ENCODE data around the gene RASA4B. TPM values are rescaled to one million over a fixed set of nuclear protein-coding genes. Genes with fewer than 3 reads are reported as not detected.

Gene RASA4B
- total and polyA plus RNA-seq, 2 experiments from 2014 or later = 1.0 to 1.1 TPM

DNA sequence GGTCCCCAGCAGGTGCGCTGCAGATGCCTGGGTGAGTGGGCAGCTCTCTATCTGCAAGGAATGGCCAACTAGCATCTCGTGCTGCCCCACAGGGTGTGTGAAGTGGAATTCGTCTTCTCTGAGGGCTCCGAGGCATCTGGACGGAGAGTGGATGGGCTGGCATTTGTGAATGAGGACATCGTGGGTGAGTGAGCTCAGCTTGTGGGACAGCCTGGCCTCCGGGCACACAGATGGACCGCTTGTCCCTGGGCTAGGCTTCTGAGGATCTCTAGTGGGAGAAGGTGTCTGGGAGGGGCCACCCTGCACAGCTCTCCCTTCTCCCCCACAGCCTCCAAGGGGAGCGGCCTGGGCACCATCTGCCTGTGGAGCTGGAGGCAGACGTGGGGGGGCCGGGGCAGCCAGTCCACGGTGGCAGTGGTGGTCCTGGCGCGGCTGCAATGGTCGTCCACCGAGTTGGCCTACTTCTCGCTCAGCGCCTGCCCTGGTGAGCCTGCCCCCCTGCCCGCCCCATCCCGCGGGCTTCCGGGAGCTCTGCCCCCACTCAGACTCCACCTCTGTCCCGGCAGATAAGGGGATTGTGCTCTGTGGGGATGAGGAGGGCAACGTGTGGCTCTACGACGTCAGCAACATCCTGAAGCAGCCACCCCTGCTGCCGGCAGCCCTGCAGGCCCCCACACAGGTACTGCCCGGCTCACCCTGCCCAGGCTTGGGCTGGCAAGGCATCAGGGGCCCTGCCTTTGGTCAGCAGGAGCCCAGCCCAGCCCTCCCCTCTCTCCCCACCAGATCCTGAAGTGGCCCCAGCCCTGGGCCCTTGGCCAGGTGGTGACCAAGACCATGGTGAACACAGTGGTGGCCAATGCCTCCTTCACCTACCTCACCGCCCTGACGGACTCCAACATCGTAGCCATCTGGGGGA, 45.2 kb downstream of the RASA4B start:
- Histone ChIP-seq H3K27ac (no peak overlapping the region), H3K79me2 (ENCODE audit: insufficient read depth) (no peaks in the 10 kb centered on the region; the same call in 1 of the 2 replicates), H3K4me2 (ENCODE audit: unreplicated experiment) (no peak overlapping the region), H2AFZ (no peak overlapping the region), H3K4me3 (no peak overlapping the region), H3K9me3 (ENCODE audit: low read depth) (no peaks in the 10 kb centered on the region), H3K27me3 (replicated peaks; ENCODE audit: insufficient read depth) (no peaks in the 10 kb centered on the region), H3K9ac (no peak overlapping the region), H3K9me2 (ENCODE audit: insufficient read depth) (no peaks in the 10 kb centered on the region), H4K20me1 (ENCODE audit: insufficient read depth) (no peaks in the 10 kb centered on the region), H3K4me1 (ENCODE audit: insufficient read depth) (no peaks in the 10 kb centered on the region), H3F3A (ENCODE audit: insufficient read depth) (no peaks in the 10 kb centered on the region), H3K36me3 (ENCODE audit: low read depth) (no peaks in the 10 kb centered on the region)
- WGBS, 2 experiments (ENCODE audit: low coverage in 1 of 2, low lambda C conversion rate in 2 of 2, missing lambda C conversion rate in 2 of 2) = 77% methylated on average over 28 to 31 of the region's 31 CpGs
- no peak for DNase-seq
- in situ Hi-C loops (cut with MboI) = no loop called here
- TF ChIP-seq EZH2 (IDR thresholded peaks at IDR 0.05; ENCODE audit: insufficient read depth, poor library complexity, severe bottlenecking) (no peak), EZH2phosphoT487 (IDR thresholded peaks at IDR 0.05; ENCODE audit: insufficient read depth, low read depth) (no peak)

DNA sequence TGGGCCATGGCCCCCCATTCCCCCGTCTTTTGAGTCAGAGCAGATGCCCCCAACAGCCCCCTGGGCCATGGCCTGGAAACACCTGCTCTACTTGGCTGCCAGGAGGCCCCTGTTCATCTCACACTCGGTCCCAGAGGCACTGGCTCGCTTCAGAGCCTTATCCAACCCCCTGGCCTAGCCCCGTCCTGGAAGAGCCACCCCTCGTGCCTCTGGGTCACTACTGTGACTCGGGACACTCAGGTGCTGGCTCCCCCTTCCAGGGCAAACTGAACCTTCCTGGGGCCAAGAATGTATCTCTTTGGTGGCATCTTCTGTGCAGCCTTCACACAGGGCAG, 45.8 kb downstream of the RASA4B start:
- Histone ChIP-seq H4K20me1 (ENCODE audit: insufficient read depth) (no peaks in the 10 kb centered on the region), H3K4me1 (ENCODE audit: insufficient read depth) (no peaks in the 10 kb centered on the region), H3K79me2 (ENCODE audit: insufficient read depth) (no peaks in the 10 kb centered on the region; the same call in 1 of the 2 replicates), H3K9ac (no peak overlapping the region), H2AFZ (no peak overlapping the region), H3F3A (ENCODE audit: insufficient read depth) (no peaks in the 10 kb centered on the region), H3K9me2 (ENCODE audit: insufficient read depth) (no peaks in the 10 kb centered on the region), H3K9me3 (ENCODE audit: low read depth) (no peaks in the 10 kb centered on the region), H3K27ac (no peak overlapping the region), H3K36me3 (ENCODE audit: low read depth) (no peaks in the 10 kb centered on the region), H3K4me3 (no peak overlapping the region), H3K4me2 (ENCODE audit: unreplicated experiment) (no peak overlapping the region), H3K27me3 (replicated peaks; ENCODE audit: insufficient read depth) (no peaks in the 10 kb centered on the region)
- in situ Hi-C loops (cut with MboI) = no loop called here
- DNase-seq = no peak
- TF ChIP-seq EZH2phosphoT487 (IDR thresholded peaks at IDR 0.05; ENCODE audit: insufficient read depth, low read depth) (no peak), EZH2 (IDR thresholded peaks at IDR 0.05; ENCODE audit: insufficient read depth, poor library complexity, severe bottlenecking) (no peak)
- 82 to 87% methylated on average over 6 of the region's 6 CpGs for WGBS, 2 experiments (ENCODE audit: low coverage in 1 of 2, low lambda C conversion rate in 2 of 2, missing lambda C conversion rate in 2 of 2)

DNA sequence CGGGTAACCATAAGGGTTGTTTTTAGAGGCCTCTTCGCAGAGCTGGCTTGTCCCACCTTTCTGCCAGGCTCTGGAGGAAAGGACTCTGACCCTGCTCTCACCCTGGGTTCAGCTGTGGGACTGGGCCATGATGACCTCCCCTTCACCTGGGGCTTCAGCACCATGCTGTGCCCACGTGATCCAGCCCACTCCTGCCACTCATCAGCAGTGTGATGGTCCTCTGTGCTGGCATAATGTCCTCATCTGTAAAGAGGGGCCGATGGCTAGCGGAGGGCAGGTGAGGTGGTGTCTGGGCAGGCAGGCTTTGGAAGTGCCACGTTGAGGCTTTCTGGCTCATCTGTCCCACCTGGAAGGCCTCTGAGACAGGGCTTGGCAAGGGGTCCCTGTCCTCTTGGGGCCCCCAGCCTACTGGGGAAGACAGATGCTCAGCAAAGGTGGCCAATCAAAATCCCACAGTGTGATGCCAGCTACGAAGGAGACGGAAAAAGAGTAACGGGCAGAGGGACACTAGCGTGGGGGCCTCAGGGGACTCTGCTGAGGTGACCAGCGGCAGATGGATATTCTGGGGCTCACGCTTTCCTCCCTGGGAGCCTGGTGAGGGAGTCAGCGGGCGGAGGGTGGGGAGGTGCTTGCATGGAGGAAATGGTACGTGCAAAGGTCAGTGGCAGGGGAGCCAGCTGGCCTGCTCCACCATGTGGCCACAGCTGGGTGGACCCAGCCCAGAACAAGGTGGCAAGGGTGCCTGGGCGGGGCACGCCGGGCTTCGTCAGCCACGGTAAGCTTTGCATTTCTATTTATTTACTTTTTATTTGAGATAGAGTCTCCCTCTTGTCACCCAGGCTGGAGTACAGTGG, 47.4 kb downstream of the RASA4B start:
- TF ChIP-seq EZH2 (IDR thresholded peaks at IDR 0.05; ENCODE audit: insufficient read depth, poor library complexity, severe bottlenecking) (no peak), EZH2phosphoT487 (IDR thresholded peaks at IDR 0.05; ENCODE audit: insufficient read depth, low read depth) (no peak)
- Histone ChIP-seq H3K79me2 (ENCODE audit: insufficient read depth) (peaks cover 7% of the 10 kb centered on the region; the same call in 1 of the 2 replicates), H3K9me3 (ENCODE audit: low read depth) (no peaks in the 10 kb centered on the region), H3K4me2 (ENCODE audit: unreplicated experiment) (no peak overlapping the region), H3F3A (ENCODE audit: insufficient read depth) (no peaks in the 10 kb centered on the region), H2AFZ (no peak overlapping the region), H3K9ac (no peak overlapping the region), H4K20me1 (ENCODE audit: insufficient read depth) (no peaks in the 10 kb centered on the region), H3K4me3 (no peak overlapping the region), H3K9me2 (ENCODE audit: insufficient read depth) (no peaks in the 10 kb centered on the region), H3K27ac (no peak overlapping the region), H3K36me3 (ENCODE audit: low read depth) (no peaks in the 10 kb centered on the region), H3K4me1 (ENCODE audit: insufficient read depth) (no peaks in the 10 kb centered on the region; the same call in 1 of the 2 replicates), H3K27me3 (replicated peaks; ENCODE audit: insufficient read depth) (no peaks in the 10 kb centered on the region)
- DNase-seq = no peak
- 84 to 88% methylated on average over 17 to 20 of the region's 20 CpGs for WGBS, 2 experiments (ENCODE audit: low coverage in 1 of 2, low lambda C conversion rate in 2 of 2, missing lambda C conversion rate in 2 of 2)
- in situ Hi-C loops (cut with MboI) = no loop called here

DNA sequence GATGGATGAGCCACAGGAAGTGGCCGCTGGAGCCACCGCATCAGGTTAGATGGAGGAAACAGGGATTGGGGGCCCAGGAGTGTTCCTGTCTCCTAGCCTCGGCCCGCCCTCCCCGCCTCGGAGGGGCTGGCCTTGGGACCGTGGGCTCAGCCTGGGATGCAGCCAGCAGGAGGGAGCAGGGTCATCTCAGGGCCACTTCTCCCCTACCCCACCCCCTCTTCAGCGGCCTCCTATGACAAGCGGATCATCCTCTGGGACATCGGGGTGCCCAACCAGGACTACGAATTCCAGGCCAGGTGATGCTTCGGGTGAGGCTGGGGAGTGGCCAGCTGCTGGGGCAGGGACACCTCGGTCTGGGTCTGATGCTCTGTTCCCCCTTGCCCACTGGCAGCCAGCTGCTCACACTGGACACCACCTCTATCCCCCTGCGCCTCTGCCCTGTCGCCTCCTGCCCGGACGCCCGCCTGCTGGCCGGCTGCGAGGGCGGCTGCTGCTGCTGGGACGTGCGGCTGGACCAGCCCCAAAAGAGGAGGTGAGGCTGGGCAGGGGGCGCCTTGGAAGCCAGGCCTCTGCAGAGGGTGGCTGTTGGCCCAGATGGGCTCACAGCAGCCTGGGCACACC, 48.1 kb downstream of the RASA4B start:
- H3K4me3 ChIP-seq = no peak overlapping the region
- H3K4me1 ChIP-seq (ENCODE audit: insufficient read depth) = no peaks in the 10 kb centered on the region; the same call in 1 of the 2 replicates
- no peak overlapping the region for H3K9ac ChIP-seq
- in situ Hi-C loops (cut with MboI) = no loop called here
- H3K4me2 ChIP-seq (ENCODE audit: unreplicated experiment) = no peak overlapping the region
- TF ChIP-seq EZH2 (IDR thresholded peaks at IDR 0.05; ENCODE audit: insufficient read depth, poor library complexity, severe bottlenecking) = no peak
- no peak for TF ChIP-seq EZH2phosphoT487 (IDR thresholded peaks at IDR 0.05; ENCODE audit: insufficient read depth, low read depth)
- H4K20me1 ChIP-seq (ENCODE audit: insufficient read depth) = no peaks in the 10 kb centered on the region
- WGBS, 2 experiments (ENCODE audit: low coverage in 1 of 2, low lambda C conversion rate in 2 of 2, missing lambda C conversion rate in 2 of 2) = 91 to 95% methylated on average over 23 to 24 of the region's 24 CpGs
- no peak overlapping the region for H3K27ac ChIP-seq
- no peaks in the 10 kb centered on the region for H3K27me3 ChIP-seq (replicated peaks; ENCODE audit: insufficient read depth)
- no peaks in the 10 kb centered on the region for H3F3A ChIP-seq (ENCODE audit: insufficient read depth)
- no peaks in the 10 kb centered on the region for H3K9me2 ChIP-seq (ENCODE audit: insufficient read depth)
- H2AFZ ChIP-seq = no peak overlapping the region
- no peaks in the 10 kb centered on the region for H3K9me3 ChIP-seq (ENCODE audit: low read depth)
- no peak for DNase-seq
- H3K36me3 ChIP-seq (ENCODE audit: low read depth) = no peaks in the 10 kb centered on the region
- peaks cover 9% of the 10 kb centered on the region for H3K79me2 ChIP-seq (ENCODE audit: insufficient read depth)
